Measurements from ENCODE around the gene STEAP3.

DNA sequence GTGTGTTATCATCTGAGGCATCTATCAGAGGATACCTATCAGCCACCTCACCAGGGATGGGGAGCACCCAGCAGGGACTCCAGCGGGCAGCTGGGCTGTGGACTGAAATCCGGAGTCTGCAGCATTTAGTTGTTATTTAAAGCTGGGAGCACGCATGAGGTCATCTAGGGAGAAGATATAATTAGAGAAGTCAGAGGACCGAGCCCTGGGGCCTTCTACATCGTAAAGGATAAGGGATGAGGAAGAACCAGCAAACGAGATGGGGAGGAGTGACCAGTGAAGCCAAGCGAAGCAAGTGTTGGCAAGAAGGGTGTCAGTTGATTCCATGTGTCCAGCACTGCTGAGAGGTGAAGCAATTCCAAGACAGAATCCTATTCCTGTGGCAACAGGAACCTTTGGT, 70.3 kb downstream of the STEAP3 start:
- TF ChIP-seq, protein P1, sequence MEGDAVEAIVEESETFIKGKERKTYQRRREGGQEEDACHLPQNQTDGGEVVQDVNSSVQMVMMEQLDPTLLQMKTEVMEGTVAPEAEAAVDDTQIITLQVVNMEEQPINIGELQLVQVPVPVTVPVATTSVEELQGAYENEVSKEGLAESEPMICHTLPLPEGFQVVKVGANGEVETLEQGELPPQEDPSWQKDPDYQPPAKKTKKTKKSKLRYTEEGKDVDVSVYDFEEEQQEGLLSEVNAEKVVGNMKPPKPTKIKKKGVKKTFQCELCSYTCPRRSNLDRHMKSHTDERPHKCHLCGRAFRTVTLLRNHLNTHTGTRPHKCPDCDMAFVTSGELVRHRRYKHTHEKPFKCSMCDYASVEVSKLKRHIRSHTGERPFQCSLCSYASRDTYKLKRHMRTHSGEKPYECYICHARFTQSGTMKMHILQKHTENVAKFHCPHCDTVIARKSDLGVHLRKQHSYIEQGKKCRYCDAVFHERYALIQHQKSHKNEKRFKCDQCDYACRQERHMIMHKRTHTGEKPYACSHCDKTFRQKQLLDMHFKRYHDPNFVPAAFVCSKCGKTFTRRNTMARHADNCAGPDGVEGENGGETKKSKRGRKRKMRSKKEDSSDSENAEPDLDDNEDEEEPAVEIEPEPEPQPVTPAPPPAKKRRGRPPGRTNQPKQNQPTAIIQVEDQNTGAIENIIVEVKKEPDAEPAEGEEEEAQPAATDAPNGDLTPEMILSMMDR (IDR thresholded peaks at IDR 0.05) = no peak
- no peak for TF ChIP-seq POLR2AphosphoS5 (IDR thresholded peaks at IDR 0.05)
